ENCODE results near the gene MGRN1. TPM values are rescaled to one million over a fixed set of nuclear protein-coding genes. Genes with fewer than 3 reads are reported as not detected.
"Not testable (repeated sequence)": the region's sequence is repeated elsewhere in the genome, so short reads cannot be mapped to it uniquely, and the experiment has no call there.

MGRN1 gene
- total RNA-seq, 1 experiment from 2014 or later = 72.3 TPM

DNA sequence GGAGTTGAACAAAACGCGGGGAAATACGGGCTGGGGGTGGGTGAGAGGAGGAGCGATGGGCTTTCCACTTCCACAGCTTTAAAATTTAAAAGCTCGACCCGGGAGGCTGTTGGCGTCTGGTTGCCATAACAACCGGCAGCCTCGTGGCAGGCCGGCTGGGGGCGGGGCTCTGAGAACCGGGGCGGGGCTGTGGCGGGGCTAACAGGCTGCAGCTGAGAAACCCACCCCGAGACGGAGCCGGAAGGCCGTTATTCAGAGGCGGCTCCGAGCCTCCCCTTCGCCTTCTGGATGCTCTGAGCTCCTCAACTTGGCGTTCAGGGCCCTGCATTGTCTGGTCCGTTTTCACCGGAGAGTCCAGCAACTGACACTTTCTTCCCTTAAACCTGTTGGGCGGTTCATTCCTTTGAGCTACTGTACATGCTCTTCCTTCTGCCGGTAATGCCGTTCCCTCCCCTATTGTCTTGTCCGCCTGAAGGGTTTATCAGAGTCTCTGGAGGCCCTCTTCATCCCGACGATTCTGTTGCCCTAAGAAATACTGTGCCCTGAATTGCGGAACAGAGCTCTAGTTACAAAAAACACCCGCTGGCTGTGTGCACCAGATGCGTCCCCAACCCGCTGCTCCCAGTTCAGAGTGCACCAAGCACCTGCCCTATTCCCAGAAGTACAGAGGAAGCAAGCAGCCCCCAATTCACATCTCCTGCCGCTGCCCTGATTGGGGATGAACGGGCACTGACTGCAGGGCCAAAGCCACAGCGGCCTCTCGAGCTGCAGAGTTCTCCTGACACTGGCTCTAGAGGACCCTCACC lies 110.3 kb downstream of the MGRN1 start:
- Mint-ChIP-seq H3K27me3 (ENCODE audit: insufficient read depth, unreplicated experiment) (no peaks in the 10 kb centered on the region), H3K4me3 (ENCODE audit: unreplicated experiment) (peak overlapping the region; percentile 97), H3K4me1 (ENCODE audit: low read depth, unreplicated experiment) (no peaks in the 10 kb centered on the region), H3K9me3 (ENCODE audit: unreplicated experiment) (no peaks in the 10 kb centered on the region), H3K36me3 (ENCODE audit: insufficient read depth, unreplicated experiment) (peaks cover 22% of the 10 kb centered on the region), H3K27ac (ENCODE audit: unreplicated experiment) (peak overlapping the region; percentile 99)
- ChIA-PET POLR2A (interaction anchor here (0.5 to 2.4 kb wide), 12 partner anchors 11 to 213 kb away, joined by 3 to 20 read pairs (median 4); partner anchors contain the start of genes CDIP1, MGRN1, NUDT16L1 and ROGDI), CTCF (interaction anchor here (0.6 to 1.7 kb wide), 8 partner anchors 34 to 223 kb away, joined by 3 to 10 read pairs (median 4); partner anchors contain the start of genes MGRN1, NUDT16L1, SEC14L5 and SEPTIN12)
- TF ChIP-seq CTCF (IDR thresholded peaks at IDR 0.05; ENCODE audit: insufficient read depth in 1 of 2, low read depth in 1 of 2, low read length in 1 of 2, severe bottlenecking in 1 of 2, unreplicated experiment in 1 of 2) = no peak
- Histone ChIP-seq H3K4me1 (peaks cover 4% of the 10 kb centered on the region; the same call in 1 of the 2 replicates), H3K27me3 (replicated peaks; ENCODE audit: control insufficient read depth, insufficient read depth, low read length) (no peaks in the 10 kb centered on the region), H3K4me3 (ENCODE audit: low read depth, low read length) (peak overlapping the region; percentile 85), H3K36me3 (ENCODE audit: control insufficient read depth, insufficient read depth, low read length) (no peaks in the 10 kb centered on the region), H3K9me3 (no peaks in the 10 kb centered on the region)
- intact Hi-C loops (cut with micrococcal nuclease; ENCODE audit: unreplicated experiment) = loop anchor here (2.0 kb wide), 3 partner anchors 34 to 224 kb away; partner anchors contain the start of genes ROGDI and SEC14L5
- peak; percentile 89 to 90 for DNase-seq
- no TSS peak for BruUV-seq (replicated peaks)

GRCh38 chr16:4736546-4736945 lies 111.9 kb downstream of the MGRN1 start:
- Mint-ChIP-seq H3K4me3 (ENCODE audit: unreplicated experiment) (peak overlapping the region; percentile 29), H3K4me1 (ENCODE audit: low read depth, unreplicated experiment) (no peaks in the 10 kb centered on the region)

GRCh38 chr16:4737545-4737944 lies 112.9 kb downstream of the MGRN1 start:
- H3K27me3 ChIP-seq (replicated peaks; ENCODE audit: control insufficient read depth, insufficient read depth, low read length) = no peaks in the 10 kb centered on the region
- no peak for DNase-seq
- no TSS peak for BruUV-seq (replicated peaks)
- no peaks in the 10 kb centered on the region for H3K27me3 Mint-ChIP-seq (ENCODE audit: insufficient read depth, unreplicated experiment)
- CTCF ChIA-PET = no interaction called here
- H3K4me3 ChIP-seq (ENCODE audit: low read depth, low read length) = no peak overlapping the region
- H3K4me1 Mint-ChIP-seq (ENCODE audit: low read depth, unreplicated experiment) = no peaks in the 10 kb centered on the region
- H3K4me1 ChIP-seq = peaks cover 4% of the 10 kb centered on the region; the same call in 1 of the 2 replicates
- H3K36me3 ChIP-seq (ENCODE audit: control insufficient read depth, insufficient read depth, low read length) = no peaks in the 10 kb centered on the region
- H3K4me3 Mint-ChIP-seq (ENCODE audit: unreplicated experiment) = no peak overlapping the region
- POLR2A ChIA-PET = no interaction called here
- H3K9me3 ChIP-seq = no peaks in the 10 kb centered on the region
- intact Hi-C loops (cut with micrococcal nuclease; ENCODE audit: unreplicated experiment) = no loop called here
- peaks cover 16% of the 10 kb centered on the region for H3K36me3 Mint-ChIP-seq (ENCODE audit: insufficient read depth, unreplicated experiment)
- no peak overlapping the region for H3K27ac Mint-ChIP-seq (ENCODE audit: unreplicated experiment)
- TF ChIP-seq CTCF (IDR thresholded peaks at IDR 0.05; ENCODE audit: insufficient read depth in 1 of 2, low read depth in 1 of 2, low read length in 1 of 2, severe bottlenecking in 1 of 2, unreplicated experiment in 1 of 2) = no peak
- H3K9me3 Mint-ChIP-seq (ENCODE audit: unreplicated experiment) = no peaks in the 10 kb centered on the region

More at GRCh38 chr16:4736546-4736945, 111.9 kb downstream of the MGRN1 start:
- Mint-ChIP-seq H3K36me3 (ENCODE audit: insufficient read depth, unreplicated experiment) (peaks cover 16% of the 10 kb centered on the region), H3K27ac (ENCODE audit: unreplicated experiment) (no peak overlapping the region), H3K9me3 (ENCODE audit: unreplicated experiment) (no peaks in the 10 kb centered on the region), H3K27me3 (ENCODE audit: insufficient read depth, unreplicated experiment) (no peaks in the 10 kb centered on the region)
- intact Hi-C loops (cut with micrococcal nuclease; ENCODE audit: unreplicated experiment) = no loop called here
- H3K9me3 ChIP-seq = no peaks in the 10 kb centered on the region
- CTCF ChIA-PET = no interaction called here
- TF ChIP-seq CTCF (IDR thresholded peaks at IDR 0.05; ENCODE audit: insufficient read depth in 1 of 2, low read depth in 1 of 2, low read length in 1 of 2, severe bottlenecking in 1 of 2, unreplicated experiment in 1 of 2) = no peak
- H3K27me3 ChIP-seq (replicated peaks; ENCODE audit: control insufficient read depth, insufficient read depth, low read length) = no peaks in the 10 kb centered on the region
- no peak overlapping the region for H3K4me3 ChIP-seq (ENCODE audit: low read depth, low read length)
- no peak for DNase-seq
- POLR2A ChIA-PET = no interaction called here
- no TSS peak for BruUV-seq (replicated peaks)
- peaks cover 4% of the 10 kb centered on the region; the same call in 1 of the 2 replicates for H3K4me1 ChIP-seq
- no peaks in the 10 kb centered on the region for H3K36me3 ChIP-seq (ENCODE audit: control insufficient read depth, insufficient read depth, low read length)

- DNase-seq; H3K27me3 ChIP-seq (replicated peaks; ENCODE audit: control insufficient read depth, insufficient read depth, low read length); H3K27me3 Mint-ChIP-seq (ENCODE audit: insufficient read depth, unreplicated experiment); BruUV-seq (replicated peaks); H3K4me1 ChIP-seq; H3K4me1 Mint-ChIP-seq (ENCODE audit: low read depth, unreplicated experiment); H3K27ac Mint-ChIP-seq (ENCODE audit: unreplicated experiment); H3K9me3 Mint-ChIP-seq (ENCODE audit: unreplicated experiment); H3K9me3 ChIP-seq; intact Hi-C loops (cut with micrococcal nuclease; ENCODE audit: unreplicated experiment); H3K4me3 Mint-ChIP-seq (ENCODE audit: unreplicated experiment); POLR2A ChIA-PET; CTCF ChIA-PET; H3K36me3 ChIP-seq (ENCODE audit: control insufficient read depth, insufficient read depth, low read length); H3K4me3 ChIP-seq (ENCODE audit: low read depth, low read length): not testable (repeated sequence)
- peaks cover 20% of the 10 kb centered on the region for H3K36me3 Mint-ChIP-seq (ENCODE audit: insufficient read depth, unreplicated experiment)
Measured at GRCh38 chr16:4738370-4738769, 113.7 kb downstream of the MGRN1 start.
